H1 (cell line): Measurements from ENCODE around the gene CALD1. TPM values are rescaled to one million over a fixed set of nuclear protein-coding genes. Genes with fewer than 3 reads are reported as not detected.

Source experiments
- CTCF ChIA-PET: fragments of 300-600 bp; sonication (Branson Sonifier 250); formaldehyde crosslinking; loops from one replicate; lab custom pipeline; 2021; ENCODE audit not compliant: partially characterized antibody; lab: Charles Lee
- POLR2A ChIA-PET: fragments of 300-600 bp; sonication (Branson Sonifier 250); formaldehyde crosslinking; loops from one replicate; lab custom pipeline; 2021; ENCODE audit warnings: inconsistent platforms; ENCODE audit not compliant: partially characterized antibody; lab: Charles Lee
- DNase-seq, 2 experiments: peaks; one replicate each; pipeline versions ENCODE4 v3.0.0 to v3.0.0-alpha.2; 2010 to 2022; ENCODE audit warnings: low spot score in 2 of 2, low read depth in 1 of 2, mixed read lengths in 1 of 2
- FAIRE-seq: peaks from 2 replicates; lab custom pipeline; 2011; peaks lifted over from hg19 to GRCh38; lab: Jason Lieb, UNC
- H2AFZ ChIP-seq: 2 replicates; pipeline ENCODE4 v1.8.1; 2012; ENCODE audit warnings: low read length, inconsistent platforms
- H2AK5ac ChIP-seq: 2 replicates; pipeline ENCODE4 v1.6.1; 2013; ENCODE audit warnings: low read depth, low read length
- H2BK120ac ChIP-seq: replicated peaks from 2 replicates; pipeline ENCODE3; 2013; ENCODE audit warnings: low read depth, low read length, inconsistent platforms
- H2BK12ac ChIP-seq: 2 replicates; pipeline ENCODE4 v1.6.1; 2013; ENCODE audit warnings: low read depth, low read length
- H2BK15ac ChIP-seq: 2 replicates; pipeline ENCODE4 v1.6.1; 2013; ENCODE audit warnings: low read length
- H2BK20ac ChIP-seq: 2 replicates; pipeline ENCODE4 v1.6.1; 2013; ENCODE audit warnings: low read length
- H2BK5ac ChIP-seq: 2 replicates; pipeline ENCODE4 v1.6.1; 2013; ENCODE audit warnings: low read depth, low read length
- H3K14ac ChIP-seq: 2 replicates; pipeline ENCODE4 v1.6.1; 2013; ENCODE audit warnings: inconsistent platforms; ENCODE audit not compliant: insufficient read length
- H3K18ac ChIP-seq: 2 replicates; pipeline ENCODE4 v1.6.1; 2013; ENCODE audit warnings: low read length; ENCODE audit errors: extremely low read depth
- H3K23ac ChIP-seq: 2 replicates; pipeline ENCODE4 v1.6.1; 2013; ENCODE audit warnings: inconsistent platforms; ENCODE audit not compliant: insufficient read length
- H3K23me2 ChIP-seq: 2 replicates; pipeline ENCODE4 v1.6.1; 2013; ENCODE audit warnings: low read depth, low read length
- H3K27ac ChIP-seq: 2 replicates; pipeline ENCODE4 v1.6.1; 2011; ENCODE audit warnings: low read depth, low read length, inconsistent platforms
- H3K27me3 ChIP-seq, 4 experiments: replicated peaks in 1 of 4; 1 replicate in 1 of 4; 2 replicates in 3 of 4; pipeline versions ENCODE4 v1.6.1 to v1.8.1; 2011 to 2013; ENCODE audit warnings: low read length in 3 of 4, mild to moderate bottlenecking in 3 of 4, inconsistent platforms in 2 of 4, mixed read lengths in 2 of 4, moderate library complexity in 1 of 4; ENCODE audit not compliant: control insufficient read depth in 3 of 4, insufficient read depth in 3 of 4; ENCODE audit errors: extremely low read depth in 1 of 4
- H3K36me3 ChIP-seq, 4 experiments: 2 replicates each; pipeline versions ENCODE4 v1.6.1 to v1.8.1; 2011 to 2013; ENCODE audit warnings: mild to moderate bottlenecking in 4 of 4, low read length in 3 of 4, moderate library complexity in 2 of 4, control low read depth in 1 of 4, inconsistent platforms in 1 of 4; ENCODE audit not compliant: insufficient read depth in 4 of 4, control insufficient read depth in 2 of 4
- H3K4ac ChIP-seq: replicated peaks from 2 replicates; pipeline ENCODE3; 2013; ENCODE audit warnings: low read length, low read depth, mixed read lengths, inconsistent platforms; ENCODE audit not compliant: insufficient read length
- H3K4me1 ChIP-seq, 4 experiments: replicated peaks in 1 of 4; 1 replicate in 1 of 4; 2 replicates in 3 of 4; pipeline versions ENCODE4 v1.6.1 to v1.8.1; 2011 to 2013; ENCODE audit warnings: low read length in 3 of 4, inconsistent platforms in 2 of 4, mixed read lengths in 1 of 4; ENCODE audit not compliant: insufficient read depth in 4 of 4, control insufficient read depth in 3 of 4
- H3K4me2 ChIP-seq, 2 experiments: 2 replicates each; pipeline versions ENCODE4 v1.6.1 to v1.8.1; 2011 to 2013; ENCODE audit warnings: low read depth in 2 of 2, low read length in 2 of 2, control low read depth in 1 of 2, inconsistent platforms in 1 of 2, mild to moderate bottlenecking in 1 of 2; ENCODE audit not compliant: insufficient read depth in 1 of 2
- H3K4me3 ChIP-seq, 4 experiments: fragments of 200-600, 300-600 bp in 1 of 4; sonication (generic), shearing (Covaris generic), sonication (Bioruptor Twin) in 1 of 4; 2 replicates each; pipeline versions ENCODE4 v1.5.1 to v1.8.1; 2011 to 2016; ENCODE audit warnings: low read length in 4 of 4, low read depth in 3 of 4, control low read depth in 2 of 4, inconsistent platforms in 2 of 4, mild to moderate bottlenecking in 2 of 4, mixed read lengths in 1 of 4, moderate library complexity in 1 of 4; ENCODE audit not compliant: insufficient read depth in 2 of 4; ENCODE audit errors: extremely low read depth in 1 of 4
- H3K56ac ChIP-seq: replicated peaks from 2 replicates; pipeline ENCODE3; 2013; ENCODE audit warnings: low read depth, mild to moderate bottlenecking, mixed read lengths, low read length, inconsistent platforms; ENCODE audit not compliant: insufficient read length
- H3K79me1 ChIP-seq: 2 replicates; pipeline ENCODE4 v1.6.1; 2013; ENCODE audit warnings: low read depth, low read length, control low read depth
- H3K79me2 ChIP-seq, 2 experiments: 2 replicates each; pipeline versions ENCODE4 v1.6.1 to v1.8.1; 2012 to 2013; ENCODE audit warnings: low read length in 2 of 2, mild to moderate bottlenecking in 2 of 2, inconsistent platforms in 1 of 2; ENCODE audit not compliant: insufficient read depth in 2 of 2, control insufficient read depth in 1 of 2
- H3K9ac ChIP-seq, 4 experiments: replicated peaks in 1 of 4; 1 replicate in 1 of 4; 2 replicates in 3 of 4; pipeline versions ENCODE4 v1.6.1 to v1.8.1; 2011 to 2013; ENCODE audit warnings: low read depth in 3 of 4, low read length in 3 of 4, control low read depth in 2 of 4, mild to moderate bottlenecking in 2 of 4, moderate library complexity in 2 of 4, inconsistent platforms in 1 of 4; ENCODE audit errors: extremely low read depth in 1 of 4
- H3K9me3 ChIP-seq, 2 experiments: 2 replicates each; pipeline versions ENCODE4 v1.6.1 to v1.8.1; 2012 to 2013; ENCODE audit warnings: mild to moderate bottlenecking in 2 of 2, moderate library complexity in 2 of 2, control low read depth in 1 of 2, inconsistent platforms in 1 of 2, low read depth in 1 of 2, low read length in 1 of 2, mixed read lengths in 1 of 2; ENCODE audit not compliant: insufficient read depth in 2 of 2
- H4K20me1 ChIP-seq, 2 experiments: replicated peaks in 1 of 2; 2 replicates each; pipeline versions ENCODE3 to v1.8.1; 2011 to 2013; ENCODE audit warnings: inconsistent platforms in 2 of 2, low read length in 2 of 2, mild to moderate bottlenecking in 1 of 2; ENCODE audit not compliant: insufficient read depth in 2 of 2, control insufficient read depth in 1 of 2
- H4K5ac ChIP-seq: 2 replicates; pipeline ENCODE4 v1.6.1; 2013; ENCODE audit warnings: low read length, low read depth, mixed read lengths, inconsistent platforms; ENCODE audit not compliant: insufficient read length
- H4K8ac ChIP-seq: 2 replicates; pipeline ENCODE4 v1.8.0; 2013; ENCODE audit warnings: mild to moderate bottlenecking, moderate library complexity, low read length, inconsistent platforms; ENCODE audit not compliant: insufficient read depth; ENCODE audit errors: extremely low read depth
- H4K91ac ChIP-seq: replicated peaks from 2 replicates; pipeline ENCODE3; 2013; ENCODE audit warnings: low read length, mixed read lengths, inconsistent platforms; ENCODE audit not compliant: insufficient read length
- BACH1 ChIP-seq: IDR thresholded peaks from 2 replicates; pipeline ENCODE4 v1.6.1; 2012; ENCODE audit warnings: low read length, improper control_type of control experiment
- CEBPB ChIP-seq: IDR thresholded peaks from 2 replicates; pipeline ENCODE4 v1.6.1; 2012; ENCODE audit warnings: low read depth, low read length
- JUND ChIP-seq: IDR thresholded peaks from 2 replicates; pipeline ENCODE4 v1.6.1; 2011; ENCODE audit warnings: mild to moderate bottlenecking, improper control_type of control experiment, low read length
- RFX5 ChIP-seq: IDR thresholded peaks from 2 replicates; pipeline ENCODE4 v1.6.1; 2011; ENCODE audit warnings: low read depth, low read length, improper control_type of control experiment, borderline replicate concordance
- TAF1 ChIP-seq: IDR thresholded peaks from 2 replicates; pipeline ENCODE4 v1.6.1; 2011; ENCODE audit warnings: mild to moderate bottlenecking, low read depth, low read length
- TEAD4 ChIP-seq: IDR thresholded peaks from 2 replicates; pipeline ENCODE4 v1.6.1; 2012; ENCODE audit warnings: low read depth, low read length, inconsistent platforms, mixed read lengths
- WGBS, 2 experiments: shearing (Covaris generic) in 1 of 2; methylation state at CpG; one replicate each; pipeline versions ENCODE4 v1.1.6 to v1.1.7; 2013 to 2015; ENCODE audit warnings: low lambda C conversion rate in 2 of 2, mixed read lengths in 2 of 2, inconsistent platforms in 1 of 2, low coverage in 1 of 2, missing lambda C conversion rate in 1 of 2; ENCODE audit not compliant: insufficient replicate concordance in 2 of 2, insufficient coverage in 1 of 2, insufficient read length in 1 of 2; ENCODE audit errors: extremely low coverage in 1 of 2, missing lambda C conversion rate in 1 of 2; 5-methylcytosine and 5-hydroxymethylcytosine counted together
- polyA plus RNA-seq, 7 experiments: library from polyadenylated mRNA; depleted of rRNA in 3 of 7; stranded (reverse) in 5 of 7; unstranded in 2 of 7; fragments of >200 nt in 5 of 7; fragments of 200-250 nt in 2 of 7; gene quantifications; 1 replicate in 5 of 7; 2 replicates in 1 of 7; 4 replicates in 1 of 7; pipeline versions ENCODE4 v1.2.1 to v1.2.3, GENCODE V29; 2011 to 2013; ENCODE audit warnings: missing spikeins in 2 of 7, mixed read lengths in 2 of 7
- total RNA-seq: library from RNA; stranded (reverse); fragmentation: NEBNext Ultra II Directional; extraction: Animal tissue kit (Norgen Biotek cat#: 25700); gene quantifications from 2 replicates; pipeline ENCODE4 v1.2.1, GENCODE V29; 2021

Gene CALD1
- total and polyA plus RNA-seq, 2 of the 8 experiments (the other 6 are each of a cell fraction or from before 2014, with no cell fraction given), result 34.3 to 177 TPM

DNA sequence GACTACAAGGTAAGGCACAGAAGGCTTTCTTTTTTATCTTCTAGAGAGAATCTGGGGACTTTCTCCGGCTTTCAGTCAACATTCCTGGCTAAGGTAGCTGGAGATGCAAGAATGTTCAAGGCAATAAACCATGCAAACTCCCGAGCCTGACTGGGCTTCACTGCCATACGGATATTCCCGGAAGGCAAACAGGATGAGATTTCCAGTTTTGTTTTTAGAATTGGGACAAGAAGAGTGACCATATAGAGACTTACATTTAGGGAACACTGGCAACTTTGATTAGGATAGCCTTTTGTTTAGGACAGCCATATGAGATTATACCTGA is 269 bp downstream of the CALD1 start:
- no peak overlapping the region; the same call in 1 of the 2 replicates for H2BK12ac ChIP-seq
- H3K23me2 ChIP-seq, result peaks cover 5% of the 10 kb centered on the region; the same call in 1 of the 2 replicates
- no peaks in the 10 kb centered on the region for H4K20me1 ChIP-seq
- H2BK15ac ChIP-seq, result no peak overlapping the region
- H3K23ac ChIP-seq, result no peak overlapping the region
- H2AFZ ChIP-seq, result peak overlapping the region; percentile 59
- 0 out of 2 replicates have a peak overlapping the region, but pooled peaks have one; percentile 6 for H3K18ac ChIP-seq
- peak overlapping the region; percentile 59 to 88 (median 67) for H3K9ac ChIP-seq
- H3K9me3 ChIP-seq, result no peaks in the 10 kb centered on the region
- WGBS, 2 experiments, result 8% methylated on average over 4 of the region's 4 CpGs; no CpG with 5 or more reads in 1 of the 2 experiments
- H2AK5ac ChIP-seq, result no peak overlapping the region
- H3K79me2 ChIP-seq, result peaks cover 0 to 48% of the 10 kb centered on the region in 2 experiments; a peak in 2 of 4 replicates
- no peak for TF ChIP-seq CEBPB
- no peak for TF ChIP-seq BACH1
- no peak for TF ChIP-seq TAF1
- TF ChIP-seq TEAD4, result 0 out of 2 replicates have a peak, but pooled peaks have one; percentile 2
- no peak for TF ChIP-seq JUND
- TF ChIP-seq RFX5, result no peak
- TF ChIP-seq, all 59 proteins: peak for 1
- ChIA-PET CTCF (interaction anchor here (1.0 kb wide), 1 partner anchor 10 kb away, joined by 3 read pairs; no protein-coding TSS in a partner anchor), POLR2A (interaction anchor here (1.0 to 2.3 kb wide), 8 partner anchors 9 to 97 kb away, joined by 3 to 14 read pairs (median 3); no protein-coding TSS in a partner anchor)
- Histone ChIP-seq H4K8ac (no peak overlapping the region), H3K4ac (no peak overlapping the region), H4K5ac (no peak overlapping the region), H2BK5ac (peak overlapping the region; percentile 0; the same call in 1 of the 2 replicates), H3K27ac (peak overlapping the region; percentile 63; the same call in 1 of the 2 replicates), H3K4me1 (peaks cover 3 to 16% (median 8%) of the 10 kb centered on the region in 4 experiments; a peak in 5 of 7 replicates), H3K27me3 (no peaks in the 10 kb centered on the region), H3K14ac (no peak overlapping the region), H4K91ac (no peak overlapping the region), H3K56ac (no peak overlapping the region), H2BK120ac (no peak overlapping the region), H3K79me1 (peaks cover 2% of the 10 kb centered on the region; the same call in 1 of the 2 replicates), H3K4me3 (peak overlapping the region; percentile 46 to 78 (median 56); a peak in 7 of 8 replicates), H3K4me2 (peak overlapping the region; percentile 61 to 85), H3K36me3 (peaks cover 0 to 5% (median 0%) of the 10 kb centered on the region in 4 experiments; a peak in 3 of 8 replicates), H2BK20ac (no peak overlapping the region)
- FAIRE-seq, result peak; percentile 45
- no peak for DNase-seq
